GM13976 (cell line): ENCODE results near the gene STK40.

Experiments
- DNase-seq: peaks from one replicate; pipeline ENCODE4 v3.0.0; 2012; ENCODE audit warnings: low spot score
- in situ Hi-C: fragments of 300-500 bp; cut with MboI; formaldehyde crosslinking; loops from one replicate; pipeline ENCODE4 v1.12.0; 2022; ENCODE audit warnings: low sequenced_read_pairs, mixed read lengths, inconsistent platforms; ENCODE audit not compliant: unreplicated experiment
- TF ChIP-seq, protein P1 (sequence below): IDR thresholded peaks from 2 replicates; pipeline ENCODE4 v1.5.1; 2012; ENCODE audit warnings: borderline replicate concordance, mild to moderate bottlenecking; ENCODE audit not compliant: insufficient read depth; ENCODE audit errors: extremely low read depth, missing control alignments, control extremely low read depth

The STK40 gene

DNA sequence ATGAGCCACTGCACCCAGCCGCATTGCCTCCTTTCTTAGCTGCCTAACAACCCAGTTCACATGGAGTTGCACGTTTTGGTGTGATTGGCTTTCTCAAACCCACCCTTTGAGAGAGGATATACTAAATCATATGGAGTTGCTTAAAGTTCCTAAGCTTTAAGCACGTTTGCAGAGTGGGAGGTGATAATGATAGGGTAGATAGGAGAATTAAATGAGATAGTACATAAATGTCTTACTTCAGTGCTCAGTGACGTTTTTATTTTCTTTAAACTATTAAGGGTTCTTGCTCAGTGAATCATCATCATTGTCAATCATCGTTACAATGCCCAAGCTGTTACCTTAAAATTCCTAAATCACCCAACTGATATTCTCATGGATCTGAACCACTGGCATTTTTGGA is 82.5 kb downstream of the STK40 start:
- in situ Hi-C loops, result no loop called here
- TF ChIP-seq, protein P1, sequence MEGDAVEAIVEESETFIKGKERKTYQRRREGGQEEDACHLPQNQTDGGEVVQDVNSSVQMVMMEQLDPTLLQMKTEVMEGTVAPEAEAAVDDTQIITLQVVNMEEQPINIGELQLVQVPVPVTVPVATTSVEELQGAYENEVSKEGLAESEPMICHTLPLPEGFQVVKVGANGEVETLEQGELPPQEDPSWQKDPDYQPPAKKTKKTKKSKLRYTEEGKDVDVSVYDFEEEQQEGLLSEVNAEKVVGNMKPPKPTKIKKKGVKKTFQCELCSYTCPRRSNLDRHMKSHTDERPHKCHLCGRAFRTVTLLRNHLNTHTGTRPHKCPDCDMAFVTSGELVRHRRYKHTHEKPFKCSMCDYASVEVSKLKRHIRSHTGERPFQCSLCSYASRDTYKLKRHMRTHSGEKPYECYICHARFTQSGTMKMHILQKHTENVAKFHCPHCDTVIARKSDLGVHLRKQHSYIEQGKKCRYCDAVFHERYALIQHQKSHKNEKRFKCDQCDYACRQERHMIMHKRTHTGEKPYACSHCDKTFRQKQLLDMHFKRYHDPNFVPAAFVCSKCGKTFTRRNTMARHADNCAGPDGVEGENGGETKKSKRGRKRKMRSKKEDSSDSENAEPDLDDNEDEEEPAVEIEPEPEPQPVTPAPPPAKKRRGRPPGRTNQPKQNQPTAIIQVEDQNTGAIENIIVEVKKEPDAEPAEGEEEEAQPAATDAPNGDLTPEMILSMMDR, result no peak
- no peak for DNase-seq

DNA sequence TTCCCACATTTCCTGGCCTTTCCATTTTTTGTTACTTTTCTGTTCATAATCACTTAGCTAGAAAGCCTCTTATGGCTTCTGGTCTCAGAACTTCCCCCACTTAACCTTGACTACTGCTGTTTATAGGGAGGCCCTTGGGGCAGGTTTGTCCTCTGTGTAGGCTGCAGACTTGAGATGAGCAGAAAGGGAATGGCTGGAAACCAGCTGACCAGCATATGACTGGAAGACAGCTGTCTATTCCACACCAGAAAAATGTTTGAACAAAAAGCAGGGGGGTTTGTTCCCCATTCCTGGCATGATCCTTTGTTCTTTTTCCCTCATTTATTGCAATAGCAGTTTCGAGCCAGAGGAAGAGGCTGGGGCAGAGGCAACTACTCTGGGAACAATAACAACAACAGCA is 84.5 kb downstream of the STK40 start:
- TF ChIP-seq, protein P1, result no peak
- in situ Hi-C loops, result no loop called here
- no peak for DNase-seq

DNA sequence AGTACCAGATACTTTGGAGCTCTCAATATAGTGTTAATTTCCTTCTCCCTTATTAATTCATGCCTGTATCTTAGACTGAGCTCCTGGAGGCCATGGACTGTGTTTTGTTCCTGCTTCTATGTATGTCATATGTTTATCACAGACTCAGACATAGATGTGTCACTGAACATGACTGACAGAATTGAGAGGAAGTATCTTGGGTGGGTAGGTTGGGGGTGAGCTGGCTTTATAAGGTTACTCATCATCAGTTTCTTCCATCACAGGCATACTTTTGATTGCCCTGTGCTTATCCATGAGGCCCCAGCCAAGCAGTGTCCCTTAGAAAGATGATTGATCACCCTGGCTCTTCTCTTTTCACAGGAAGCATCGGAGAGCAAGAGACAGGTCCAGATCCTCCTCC is 85.2 kb downstream of the STK40 start:
- in situ Hi-C loops, result no loop called here
- TF ChIP-seq, protein P1, result no peak
- no peak for DNase-seq

DNA sequence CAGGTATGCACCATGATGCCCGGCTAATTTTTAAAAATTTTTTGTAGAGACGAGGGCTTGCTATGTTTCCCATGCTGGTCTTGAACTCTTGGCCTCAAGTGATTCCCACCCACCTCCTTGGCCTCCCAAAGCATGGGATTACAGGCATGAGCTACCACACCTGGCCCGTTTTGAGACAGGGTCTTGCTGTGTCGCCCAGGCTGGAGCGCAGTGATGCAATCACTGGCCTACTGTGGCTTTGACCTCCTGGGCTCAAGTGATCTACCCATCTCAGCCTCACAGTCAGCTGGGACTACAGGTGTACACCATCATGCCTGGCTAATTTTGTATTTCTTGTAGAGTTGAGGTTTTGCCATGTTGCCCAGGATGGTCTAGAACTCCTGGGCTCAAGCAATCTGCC is 87.1 kb downstream of the STK40 start:
- TF ChIP-seq, protein P1, result no peak
- no peak for DNase-seq
- in situ Hi-C loops, result no loop called here

DNA sequence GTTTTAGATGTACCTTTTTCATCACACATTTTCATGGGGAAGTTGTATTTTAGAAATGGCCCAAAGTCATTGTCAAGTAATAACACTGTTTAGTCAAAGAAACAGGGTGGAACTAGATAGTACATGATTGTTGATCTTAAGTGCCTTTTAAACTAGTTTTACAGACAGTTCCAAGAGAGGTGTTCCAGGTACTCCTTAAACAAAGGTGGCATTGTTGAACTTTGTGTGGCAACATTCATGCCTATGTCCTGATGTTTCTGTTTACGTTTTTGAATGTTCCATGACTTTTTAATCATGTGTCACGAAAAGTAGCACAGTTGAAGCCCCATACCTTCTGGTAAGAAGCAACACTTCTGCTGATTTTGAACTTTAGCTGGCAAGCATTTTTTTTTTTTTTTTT is 88.7 kb downstream of the STK40 start:
- TF ChIP-seq, protein P1, result no peak
- no peak for DNase-seq
- in situ Hi-C loops, result no loop called here

DNA sequence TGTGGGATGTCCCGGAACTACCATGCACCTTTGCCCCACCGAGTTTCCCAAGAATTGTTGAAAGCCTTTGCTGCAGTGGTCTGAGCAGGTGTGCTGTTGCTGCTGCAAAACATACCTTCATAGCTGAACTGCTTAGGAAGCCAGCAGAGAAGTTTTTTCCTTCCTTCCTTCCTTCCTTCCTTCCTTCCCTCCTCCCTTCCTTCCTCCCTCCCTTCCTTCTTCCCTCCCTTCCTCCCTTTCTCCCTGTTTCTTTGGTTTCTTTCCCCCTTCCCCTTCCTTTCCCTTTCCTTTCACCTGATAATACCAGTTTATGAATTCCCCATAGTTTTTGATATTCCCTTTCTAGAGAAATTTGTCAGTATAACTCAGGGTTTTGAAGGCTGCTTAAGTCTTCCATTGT is 90.3 kb downstream of the STK40 start:
- in situ Hi-C loops, result no loop called here
- DNase-seq, result no peak
- TF ChIP-seq, protein P1, result no peak
